OCI-LY1 (cell line): ENCODE data around the gene RAB11FIP3.

Experiments used
- EZH2 ChIP-seq: fragments of 200-600 bp; sonication (generic), shearing (Covaris generic); IDR thresholded peaks from 2 replicates; pipeline ENCODE4 v1.8.0; 2017; ENCODE audit warnings: borderline replicate concordance, mixed run types, mild to moderate bottlenecking, antibody characterized with exemption, low read length, moderate library complexity, mixed read lengths
- TF ChIP-seq, protein P1 (sequence below): fragments of 200-600 bp; sonication (generic), shearing (Covaris generic); IDR thresholded peaks from 2 replicates; pipeline ENCODE4 v1.5.1; 2017; ENCODE audit warnings: mild to moderate bottlenecking, antibody characterized with exemption, low read length, moderate library complexity, mixed read lengths

DNA sequence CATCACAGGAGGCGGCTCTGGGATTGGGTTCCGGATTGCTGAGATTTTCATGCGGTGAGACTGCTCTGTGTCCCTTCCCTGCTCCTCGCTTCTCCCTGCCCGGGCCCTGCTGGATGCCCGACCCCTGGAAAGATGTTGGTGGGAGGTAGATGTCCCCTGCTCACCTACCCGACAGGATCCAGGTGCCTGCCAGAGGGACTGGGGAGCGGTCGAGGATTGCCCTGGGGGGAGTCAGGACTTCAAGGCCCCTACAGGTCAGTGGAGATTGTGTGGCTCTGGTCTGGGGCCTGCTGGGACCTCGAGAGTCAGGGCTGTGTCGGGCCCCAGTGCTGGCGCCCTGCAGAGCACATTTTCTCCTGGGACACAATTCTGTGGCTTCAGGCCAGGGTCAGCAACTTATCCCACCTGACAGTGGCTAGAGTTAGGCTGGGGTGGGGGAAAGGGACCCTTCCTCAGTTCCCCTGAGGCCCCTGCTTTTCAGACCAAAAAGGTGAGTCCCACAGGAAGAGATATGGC lies 20.4 kb upstream of the RAB11FIP3 start:
- TF ChIP-seq, protein P1, sequence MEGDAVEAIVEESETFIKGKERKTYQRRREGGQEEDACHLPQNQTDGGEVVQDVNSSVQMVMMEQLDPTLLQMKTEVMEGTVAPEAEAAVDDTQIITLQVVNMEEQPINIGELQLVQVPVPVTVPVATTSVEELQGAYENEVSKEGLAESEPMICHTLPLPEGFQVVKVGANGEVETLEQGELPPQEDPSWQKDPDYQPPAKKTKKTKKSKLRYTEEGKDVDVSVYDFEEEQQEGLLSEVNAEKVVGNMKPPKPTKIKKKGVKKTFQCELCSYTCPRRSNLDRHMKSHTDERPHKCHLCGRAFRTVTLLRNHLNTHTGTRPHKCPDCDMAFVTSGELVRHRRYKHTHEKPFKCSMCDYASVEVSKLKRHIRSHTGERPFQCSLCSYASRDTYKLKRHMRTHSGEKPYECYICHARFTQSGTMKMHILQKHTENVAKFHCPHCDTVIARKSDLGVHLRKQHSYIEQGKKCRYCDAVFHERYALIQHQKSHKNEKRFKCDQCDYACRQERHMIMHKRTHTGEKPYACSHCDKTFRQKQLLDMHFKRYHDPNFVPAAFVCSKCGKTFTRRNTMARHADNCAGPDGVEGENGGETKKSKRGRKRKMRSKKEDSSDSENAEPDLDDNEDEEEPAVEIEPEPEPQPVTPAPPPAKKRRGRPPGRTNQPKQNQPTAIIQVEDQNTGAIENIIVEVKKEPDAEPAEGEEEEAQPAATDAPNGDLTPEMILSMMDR, result no peak
- no peak for TF ChIP-seq EZH2
